WTC11 (cell line): ENCODE data around the gene SLC6A18. TPM values are rescaled to one million over a fixed set of nuclear protein-coding genes. Genes with fewer than 3 reads are reported as not detected.
A peak's percentile ranks its signal among the peaks of the same experiment; 100 is the strongest.

Experiments used
- ATAC-seq: fragments of 200-7000 bp; cut with Tn5 transposase; 2 replicates; pipeline ENCODE4 v1.10.0; 2021; ENCODE audit warnings: mild to moderate bottlenecking, moderate library complexity
- CTCF ChIA-PET: fragments of 300-600 bp; sonication (Branson Sonifier 250); formaldehyde crosslinking; loops from one replicate; lab custom pipeline; 2021; ENCODE audit warnings: antibody characterized with exemption; lab: Charles Lee
- POLR2A ChIA-PET: fragments of 350-600 bp; sonication (Branson Sonifier 250); formaldehyde crosslinking; loops from one replicate; lab custom pipeline; 2021; ENCODE audit warnings: antibody characterized with exemption; lab: Charles Lee
- DNase-seq: peaks from one replicate; pipeline ENCODE4 v3.0.0; 2021; ENCODE audit warnings: low spot score
- H3K27ac Mint-ChIP-seq: 2 replicates; pipeline ENCODE4 v1.8.0; 2021; ENCODE audit warnings: mixed read lengths
- H3K27me3 Mint-ChIP-seq: 2 replicates; pipeline ENCODE4 v1.8.0; 2021; ENCODE audit warnings: low read depth, mild to moderate bottlenecking, moderate library complexity, mixed read lengths
- H3K36me3 Mint-ChIP-seq: 2 replicates; pipeline ENCODE4 v1.8.0; 2021; ENCODE audit warnings: mixed read lengths
- H3K4me1 Mint-ChIP-seq: 2 replicates; pipeline ENCODE4 v1.8.0; 2022; ENCODE audit warnings: mixed read lengths
- H3K4me3 Mint-ChIP-seq: 2 replicates; pipeline ENCODE4 v1.8.0; 2021; ENCODE audit warnings: mild to moderate bottlenecking, moderate library complexity, mixed read lengths
- H3K9me3 Mint-ChIP-seq: 2 replicates; pipeline ENCODE4 v1.8.0; 2021; ENCODE audit warnings: mixed read lengths
- GABPB1 ChIP-seq: sonication (generic); formaldehyde crosslinking; IDR thresholded peaks from 2 replicates; pipeline ENCODE4 v1.8.1; 2023; ENCODE audit warnings: mild to moderate bottlenecking, missing genetic modification reagents
- PREB ChIP-seq: sonication (generic); formaldehyde crosslinking; IDR thresholded peaks from 2 replicates; pipeline ENCODE4 v1.8.1; 2022; ENCODE audit warnings: mild to moderate bottlenecking, missing genetic modification reagents, moderate library complexity, borderline replicate concordance
- PRRX2 ChIP-seq: fragments of 250-450 bp; sonication (Bioruptor Pico); IDR thresholded peaks from 2 replicates; pipeline ENCODE4 v1.8.0; 2021; ENCODE audit warnings: mild to moderate bottlenecking
- RORB ChIP-seq: fragments of 250-450 bp; sonication (Bioruptor Pico); IDR thresholded peaks from 2 replicates; pipeline ENCODE4 v1.9.0; 2021; ENCODE audit warnings: mild to moderate bottlenecking
- ZNF121 ChIP-seq: sonication (generic); formaldehyde crosslinking; IDR thresholded peaks from 2 replicates; pipeline ENCODE4 v1.8.0; 2023; ENCODE audit warnings: missing genetic modification reagents
- ZNF317 ChIP-seq: sonication (generic); formaldehyde crosslinking; IDR thresholded peaks from 2 replicates; pipeline ENCODE4 v1.8.1; 2023; ENCODE audit warnings: low read depth, mild to moderate bottlenecking, moderate library complexity, missing genetic modification reagents, borderline replicate concordance
- ZNF396 ChIP-seq: fragments of 250-450 bp; sonication (Bioruptor Pico); IDR thresholded peaks from 2 replicates; pipeline ENCODE4 v1.8.0; 2021; ENCODE audit warnings: mild to moderate bottlenecking, moderate library complexity, borderline replicate concordance
- ZSCAN18 ChIP-seq: fragments of 250-450 bp; sonication (Bioruptor Pico); IDR thresholded peaks from 2 replicates; pipeline ENCODE4 v2.1.2; 2022; ENCODE audit warnings: mild to moderate bottlenecking, moderate library complexity
- total RNA-seq: library from RNA; stranded (reverse); gene quantifications from 3 replicates; pipeline ENCODE4 v1.2.3, GENCODE V29; 2021
- TF ChIP-seq, protein P1 (sequence below): sonication (generic); formaldehyde crosslinking; IDR thresholded peaks from 2 replicates; pipeline ENCODE4 v1.8.0; 2023; ENCODE audit warnings: missing genetic modification reagents, mild to moderate bottlenecking, borderline replicate concordance
- TF ChIP-seq, protein P2 (sequence below): sonication (generic); formaldehyde crosslinking; IDR thresholded peaks from 2 replicates; pipeline ENCODE4 v1.8.1; 2022; ENCODE audit warnings: missing genetic modification reagents, borderline replicate concordance
- TF ChIP-seq, protein P3 (sequence below): fragments of 200-600 bp; IDR thresholded peaks from 2 replicates; pipeline ENCODE4 v1.8.0; 2022; ENCODE audit warnings: antibody characterized with exemption

The SLC6A18 gene
- total RNA-seq, 1 experiment from 2014 or later, result not detected

GRCh38 chr5:1185038-1185627, 40.0 kb upstream of the SLC6A18 start (continued):
- TF ChIP-seq ZSCAN18 (CRISPR knock-in tag) (no peak), RORB (CRISPR knock-in tag) (no peak), PRRX2 (no peak), ZNF121 (CRISPR knock-in tag) (no peak), ZNF317 (CRISPR knock-in tag) (no peak), ZNF396 (CRISPR knock-in tag) (no peak)
- TF ChIP-seq, protein P1, sequence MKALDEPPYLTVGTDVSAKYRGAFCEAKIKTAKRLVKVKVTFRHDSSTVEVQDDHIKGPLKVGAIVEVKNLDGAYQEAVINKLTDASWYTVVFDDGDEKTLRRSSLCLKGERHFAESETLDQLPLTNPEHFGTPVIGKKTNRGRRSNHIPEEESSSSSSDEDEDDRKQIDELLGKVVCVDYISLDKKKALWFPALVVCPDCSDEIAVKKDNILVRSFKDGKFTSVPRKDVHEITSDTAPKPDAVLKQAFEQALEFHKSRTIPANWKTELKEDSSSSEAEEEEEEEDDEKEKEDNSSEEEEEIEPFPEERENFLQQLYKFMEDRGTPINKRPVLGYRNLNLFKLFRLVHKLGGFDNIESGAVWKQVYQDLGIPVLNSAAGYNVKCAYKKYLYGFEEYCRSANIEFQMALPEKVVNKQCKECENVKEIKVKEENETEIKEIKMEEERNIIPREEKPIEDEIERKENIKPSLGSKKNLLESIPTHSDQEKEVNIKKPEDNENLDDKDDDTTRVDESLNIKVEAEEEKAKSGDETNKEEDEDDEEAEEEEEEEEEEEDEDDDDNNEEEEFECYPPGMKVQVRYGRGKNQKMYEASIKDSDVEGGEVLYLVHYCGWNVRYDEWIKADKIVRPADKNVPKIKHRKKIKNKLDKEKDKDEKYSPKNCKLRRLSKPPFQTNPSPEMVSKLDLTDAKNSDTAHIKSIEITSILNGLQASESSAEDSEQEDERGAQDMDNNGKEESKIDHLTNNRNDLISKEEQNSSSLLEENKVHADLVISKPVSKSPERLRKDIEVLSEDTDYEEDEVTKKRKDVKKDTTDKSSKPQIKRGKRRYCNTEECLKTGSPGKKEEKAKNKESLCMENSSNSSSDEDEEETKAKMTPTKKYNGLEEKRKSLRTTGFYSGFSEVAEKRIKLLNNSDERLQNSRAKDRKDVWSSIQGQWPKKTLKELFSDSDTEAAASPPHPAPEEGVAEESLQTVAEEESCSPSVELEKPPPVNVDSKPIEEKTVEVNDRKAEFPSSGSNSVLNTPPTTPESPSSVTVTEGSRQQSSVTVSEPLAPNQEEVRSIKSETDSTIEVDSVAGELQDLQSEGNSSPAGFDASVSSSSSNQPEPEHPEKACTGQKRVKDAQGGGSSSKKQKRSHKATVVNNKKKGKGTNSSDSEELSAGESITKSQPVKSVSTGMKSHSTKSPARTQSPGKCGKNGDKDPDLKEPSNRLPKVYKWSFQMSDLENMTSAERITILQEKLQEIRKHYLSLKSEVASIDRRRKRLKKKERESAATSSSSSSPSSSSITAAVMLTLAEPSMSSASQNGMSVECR (CRISPR knock-in tag), result no peak
- TF ChIP-seq, protein P2, sequence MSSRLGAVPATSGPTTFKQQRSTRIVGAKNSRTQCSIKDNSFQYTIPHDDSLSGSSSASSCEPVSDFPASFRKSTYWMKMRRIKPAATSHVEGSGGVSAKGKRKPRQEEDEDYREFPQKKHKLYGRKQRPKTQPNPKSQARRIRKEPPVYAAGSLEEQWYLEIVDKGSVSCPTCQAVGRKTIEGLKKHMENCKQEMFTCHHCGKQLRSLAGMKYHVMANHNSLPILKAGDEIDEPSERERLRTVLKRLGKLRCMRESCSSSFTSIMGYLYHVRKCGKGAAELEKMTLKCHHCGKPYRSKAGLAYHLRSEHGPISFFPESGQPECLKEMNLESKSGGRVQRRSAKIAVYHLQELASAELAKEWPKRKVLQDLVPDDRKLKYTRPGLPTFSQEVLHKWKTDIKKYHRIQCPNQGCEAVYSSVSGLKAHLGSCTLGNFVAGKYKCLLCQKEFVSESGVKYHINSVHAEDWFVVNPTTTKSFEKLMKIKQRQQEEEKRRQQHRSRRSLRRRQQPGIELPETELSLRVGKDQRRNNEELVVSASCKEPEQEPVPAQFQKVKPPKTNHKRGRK, result no peak
- TF ChIP-seq, protein P3, sequence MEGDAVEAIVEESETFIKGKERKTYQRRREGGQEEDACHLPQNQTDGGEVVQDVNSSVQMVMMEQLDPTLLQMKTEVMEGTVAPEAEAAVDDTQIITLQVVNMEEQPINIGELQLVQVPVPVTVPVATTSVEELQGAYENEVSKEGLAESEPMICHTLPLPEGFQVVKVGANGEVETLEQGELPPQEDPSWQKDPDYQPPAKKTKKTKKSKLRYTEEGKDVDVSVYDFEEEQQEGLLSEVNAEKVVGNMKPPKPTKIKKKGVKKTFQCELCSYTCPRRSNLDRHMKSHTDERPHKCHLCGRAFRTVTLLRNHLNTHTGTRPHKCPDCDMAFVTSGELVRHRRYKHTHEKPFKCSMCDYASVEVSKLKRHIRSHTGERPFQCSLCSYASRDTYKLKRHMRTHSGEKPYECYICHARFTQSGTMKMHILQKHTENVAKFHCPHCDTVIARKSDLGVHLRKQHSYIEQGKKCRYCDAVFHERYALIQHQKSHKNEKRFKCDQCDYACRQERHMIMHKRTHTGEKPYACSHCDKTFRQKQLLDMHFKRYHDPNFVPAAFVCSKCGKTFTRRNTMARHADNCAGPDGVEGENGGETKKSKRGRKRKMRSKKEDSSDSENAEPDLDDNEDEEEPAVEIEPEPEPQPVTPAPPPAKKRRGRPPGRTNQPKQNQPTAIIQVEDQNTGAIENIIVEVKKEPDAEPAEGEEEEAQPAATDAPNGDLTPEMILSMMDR, result no peak

DNA sequence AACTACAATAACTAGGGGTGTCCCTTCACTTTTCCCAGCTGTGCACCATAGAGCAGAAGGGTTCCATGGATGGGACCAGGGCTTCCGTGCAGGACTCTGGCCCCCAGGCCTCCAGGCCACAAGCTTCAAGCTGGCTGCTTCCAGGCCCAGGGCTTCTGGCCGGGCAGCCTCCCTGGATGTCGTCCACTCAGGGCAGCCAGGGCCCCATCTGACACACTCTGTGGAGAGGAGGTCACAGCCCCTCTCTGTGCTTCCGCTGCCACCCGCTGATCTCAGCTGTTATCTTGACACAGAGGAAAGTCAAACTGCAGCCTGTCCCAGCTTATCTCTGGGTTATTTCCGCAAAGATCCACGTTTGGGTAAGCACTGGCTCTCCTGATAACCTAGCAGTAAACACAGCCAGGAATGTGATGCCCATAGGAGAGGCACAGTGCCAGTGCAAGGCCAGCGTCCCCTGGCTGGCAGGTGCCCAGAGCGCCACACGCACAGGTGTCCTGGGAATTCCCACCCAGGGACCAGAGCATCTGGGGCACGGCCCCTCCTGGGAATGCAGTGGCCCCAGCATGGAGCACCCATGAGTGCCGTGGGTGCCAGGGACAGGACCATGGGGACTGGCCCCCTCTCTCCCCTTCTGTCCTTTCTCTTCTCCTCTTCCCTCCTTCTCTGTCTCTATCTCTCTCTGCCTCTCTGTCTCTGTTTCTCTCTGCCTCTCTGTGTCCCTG, 39.4 kb upstream of the SLC6A18 start:
- CTCF ChIA-PET, result interaction anchor here (1.0 to 1.5 kb wide), 2 partner anchors 11 to 19 kb away, joined by 4 read pairs; no protein-coding TSS in a partner anchor
- Mint-ChIP-seq H3K9me3 (no peaks in the 10 kb centered on the region), H3K27ac (0 out of 2 replicates have a peak overlapping the region, but pooled peaks have one; percentile 32), H3K36me3 (no peaks in the 10 kb centered on the region), H3K27me3 (no peaks in the 10 kb centered on the region), H3K4me1 (0 out of 2 replicates have a peak, but pooled peaks cover 3% of the 10 kb centered on the region), H3K4me3 (no peak overlapping the region)
- DNase-seq (no peak), ATAC-seq (no peak)
- POLR2A ChIA-PET, result no interaction called here
- TF ChIP-seq PREB (CRISPR knock-in tag), result no peak
- no peak for TF ChIP-seq PRRX2
- TF ChIP-seq GABPB1, result 0 out of 2 replicates have a peak, but pooled peaks have one; percentile 30
